Left lobe of liver (tissue), 2 donors: ENCODE results near the gene KARS1. TPM values are rescaled to one million over a fixed set of nuclear protein-coding genes. Genes with fewer than 3 reads are reported as not detected.
"Not testable (repeated sequence)": the region's sequence is repeated elsewhere in the genome, so short reads cannot be mapped to it uniquely, and the experiment has no call there.

Experiments
- ATAC-seq: fragments of 200-7000 bp; cut with Tn5 transposase; one replicate; pipeline ENCODE4 v1.9.1; 2020; ENCODE audit warnings: mild to moderate bottlenecking, moderate library complexity
- DNase-seq: peaks from one replicate; pipeline ENCODE4 v3.0.0-alpha.2; 2020; ENCODE audit warnings: low spot score
- total RNA-seq: library from RNA; stranded (reverse); gene quantifications from one replicate; pipeline ENCODE4 v1.2.1, GENCODE V29; 2021
- donor health status: DM: no; HTN: no; CAD: no; lungs with moderate emphysema.
- donor health status: DM: no; HTN: yes; CAD: no.

The KARS1 gene
- total RNA-seq, 1 donor from 2014 or later = 41.2 TPM

GRCh38 chr16:75626806-75627205, 20.7 kb downstream of the KARS1 start:
- DNase-seq (no peak), ATAC-seq (no peak)

- ATAC-seq = no peak
- DNase-seq = no peak
Observed at GRCh38 chr16:75624921-75625334, 22.5 kb downstream of the KARS1 start.

- peak; percentile 98 for DNase-seq
- peak; percentile 96 for ATAC-seq
Observed at GRCh38 chr16:75622761-75623605, 24.5 kb downstream of the KARS1 start, which contains the start of gene ADAT1. Gene ADAT1 (minus strand): TSS chr16:75623281. CDS start chr16:75620799, 2,482 bp downstream.

- no peak for ATAC-seq
Observed at GRCh38 chr16:75621170-75621477, 26.3 kb downstream of the KARS1 start.

GRCh38 chr16:75620326-75621169, 26.9 kb downstream of the KARS1 start:
- ATAC-seq (no peak), DNase-seq (no peak)

More at GRCh38 chr16:75621170-75621477, 26.3 kb downstream of the KARS1 start:
- no peak for DNase-seq

- no peak for ATAC-seq
- no peak for DNase-seq
Observed at GRCh38 chr16:75618780-75619179, 28.7 kb downstream of the KARS1 start.

- ATAC-seq (no peak), DNase-seq (no peak)
Observed at GRCh38 chr16:75617121-75617520, 30.3 kb downstream of the KARS1 start.

- DNase-seq (no peak), ATAC-seq (no peak)
Observed at GRCh38 chr16:75616521-75617010, 30.9 kb downstream of the KARS1 start.

- no peak for ATAC-seq
Observed at GRCh38 chr16:75615619-75616018, 31.8 kb downstream of the KARS1 start.

GRCh38 chr16:75614066-75614897, 33.2 kb downstream of the KARS1 start:
- no peak for DNase-seq
- ATAC-seq = no peak

More at GRCh38 chr16:75615619-75616018, 31.8 kb downstream of the KARS1 start:
- DNase-seq = no peak

GRCh38 chr16:75606507-75606906, 41.0 kb downstream of the KARS1 start:
- ATAC-seq (no peak), DNase-seq (no peak)

- no peak for DNase-seq
- no peak for ATAC-seq
Observed at GRCh38 chr16:75603241-75603640, 44.2 kb downstream of the KARS1 start.

GRCh38 chr16:75599452-75600277, 47.8 kb downstream of the KARS1 start:
- ATAC-seq (no peak), DNase-seq (no peak)

GRCh38 chr16:75593825-75594820, 53.3 kb downstream of the KARS1 start:
- DNase-seq (no peak), ATAC-seq (no peak)

- no peak for ATAC-seq
Observed at GRCh38 chr16:75593308-75593707, 54.2 kb downstream of the KARS1 start.

GRCh38 chr16:75591927-75592326, 55.5 kb downstream of the KARS1 start:
- not testable (repeated sequence) for DNase-seq, ATAC-seq

More at GRCh38 chr16:75593308-75593707, 54.2 kb downstream of the KARS1 start:
- no peak for DNase-seq

- ATAC-seq (no peak), DNase-seq (no peak)
Observed at GRCh38 chr16:75590920-75591843, 56.3 kb downstream of the KARS1 start.
